Activated CD4-positive, alpha-beta T cell treated with anti-CD3 and anti-CD28 coated beads for 48 hours (primary cell): ENCODE results near the gene ELP2.
"Not testable (repeated sequence)": the region's sequence is repeated elsewhere in the genome, so short reads cannot be mapped to it uniquely, and the experiment has no call there.

Source experiments
- DNase-seq: peaks from one replicate; pipeline ENCODE4 v3.0.0-alpha.2; 2020

The ELP2 gene

DNA sequence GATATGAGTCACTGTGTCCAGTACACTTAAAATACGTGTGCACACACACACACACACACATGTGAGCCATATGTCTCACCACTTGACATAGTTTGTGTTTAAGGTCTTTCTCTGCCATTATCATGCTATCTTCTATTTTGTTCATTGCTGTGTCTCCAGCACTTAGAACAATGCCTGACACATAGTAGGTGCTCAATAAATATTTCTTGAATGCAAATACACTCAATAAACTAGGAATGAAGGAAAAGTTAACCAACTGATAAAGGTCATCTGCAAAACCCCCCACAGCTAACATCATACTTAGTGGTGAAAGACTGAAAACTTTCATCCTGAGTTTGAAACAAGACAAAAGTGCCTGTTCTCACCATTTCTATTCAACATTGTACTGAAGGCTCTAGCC lies 62.0 kb downstream of the ELP2 start:
- no peak for DNase-seq

DNA sequence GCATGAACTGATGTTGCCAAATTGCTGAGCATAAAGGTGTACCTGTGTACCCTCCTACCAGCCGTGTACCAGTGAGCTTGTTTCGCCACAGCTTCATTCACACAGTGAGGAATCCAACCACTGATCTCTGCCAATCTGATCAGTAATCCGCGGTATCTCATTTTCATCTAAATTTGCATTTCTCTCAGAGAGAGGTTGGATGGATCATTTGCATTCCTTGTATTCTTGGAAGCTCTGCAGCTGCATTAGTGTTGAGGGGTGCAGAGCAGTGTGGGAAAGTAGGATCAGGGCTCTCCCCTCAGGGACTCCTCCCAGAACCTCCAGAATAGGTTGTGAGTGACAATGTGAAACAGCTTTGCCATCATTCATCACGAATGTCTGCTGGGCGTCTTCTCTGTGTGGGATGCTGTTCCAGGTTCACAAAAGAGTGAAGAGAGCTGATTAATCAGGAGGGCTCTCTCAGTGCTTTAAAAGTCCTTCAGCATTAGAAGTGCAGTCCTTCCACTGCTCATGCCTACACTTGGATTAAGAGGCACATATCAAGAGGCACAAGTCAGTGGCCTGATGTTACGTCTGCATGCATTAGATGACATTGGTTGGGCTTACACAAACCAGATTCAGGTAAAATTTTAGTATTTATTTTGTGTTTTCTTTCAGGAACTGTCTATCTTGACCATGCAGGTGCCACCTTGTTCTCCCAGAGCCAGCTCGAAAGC lies 65.1 kb downstream of the ELP2 start:
- DNase-seq, result no peak

GRCh38 chr18:36195427-36196122 lies 65.9 kb downstream of the ELP2 start:
- DNase-seq, result no peak

- DNase-seq, result no peak
Observed at GRCh38 chr18:36196238-36196995, 66.7 kb downstream of the ELP2 start.

- no peak for DNase-seq
Observed at GRCh38 chr18:36197511-36198166, 67.9 kb downstream of the ELP2 start.

- DNase-seq, result no peak
Observed at GRCh38 chr18:36199691-36200295, 70.1 kb downstream of the ELP2 start.

DNA sequence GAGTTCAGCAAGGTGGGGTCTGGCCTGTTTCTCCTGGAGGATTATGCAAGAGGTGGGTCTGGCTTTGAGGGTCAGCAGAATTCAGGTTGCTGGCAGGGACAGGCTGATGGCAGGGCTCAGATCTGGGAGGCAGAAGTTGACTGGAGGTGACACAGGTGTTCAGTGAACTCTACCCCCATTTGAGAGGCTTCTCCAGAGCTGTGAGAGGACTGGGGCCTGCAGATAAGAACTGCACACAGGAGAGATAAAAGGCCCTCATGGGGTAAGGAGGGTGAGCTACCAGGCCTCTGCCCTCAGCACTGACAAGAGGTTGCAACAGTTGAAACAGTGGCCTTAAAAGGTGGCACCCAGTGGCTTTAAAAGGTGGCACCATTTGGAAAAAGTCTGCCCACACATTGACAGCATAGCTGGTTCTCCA lies 70.7 kb downstream of the ELP2 start:
- no peak for DNase-seq

- no peak for DNase-seq
Observed at GRCh38 chr18:36201765-36202164, 72.1 kb downstream of the ELP2 start.

- no peak for DNase-seq
Observed at GRCh38 chr18:36203360-36203895, 73.7 kb downstream of the ELP2 start.

DNA sequence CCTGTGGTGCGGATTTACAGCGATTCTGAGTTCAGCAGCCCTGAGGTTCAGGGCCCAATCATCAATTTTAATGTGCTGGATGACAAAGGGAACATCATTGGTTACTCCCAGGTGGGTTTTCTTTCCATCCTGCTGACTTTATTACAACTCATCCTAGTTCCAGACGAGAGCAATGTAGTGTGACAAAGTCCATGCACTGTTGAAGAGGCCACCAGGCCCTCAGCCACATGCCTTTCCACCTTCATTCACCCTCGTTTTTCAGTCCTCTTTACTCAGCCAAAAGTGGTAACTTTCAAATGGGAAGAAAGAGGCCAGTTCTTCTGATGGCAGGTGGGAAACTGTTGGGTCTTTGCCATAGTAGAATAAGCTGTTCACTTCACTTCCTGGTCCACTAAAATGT lies 75.5 kb downstream of the ELP2 start:
- no peak for DNase-seq

- DNase-seq, result no peak
Observed at GRCh38 chr18:36207303-36207702, 77.6 kb downstream of the ELP2 start.

GRCh38 chr18:36207969-36208368 lies 78.3 kb downstream of the ELP2 start:
- not testable (repeated sequence) for DNase-seq

GRCh38 chr18:36211612-36212065 lies 81.9 kb downstream of the ELP2 start:
- DNase-seq, result no peak

DNA sequence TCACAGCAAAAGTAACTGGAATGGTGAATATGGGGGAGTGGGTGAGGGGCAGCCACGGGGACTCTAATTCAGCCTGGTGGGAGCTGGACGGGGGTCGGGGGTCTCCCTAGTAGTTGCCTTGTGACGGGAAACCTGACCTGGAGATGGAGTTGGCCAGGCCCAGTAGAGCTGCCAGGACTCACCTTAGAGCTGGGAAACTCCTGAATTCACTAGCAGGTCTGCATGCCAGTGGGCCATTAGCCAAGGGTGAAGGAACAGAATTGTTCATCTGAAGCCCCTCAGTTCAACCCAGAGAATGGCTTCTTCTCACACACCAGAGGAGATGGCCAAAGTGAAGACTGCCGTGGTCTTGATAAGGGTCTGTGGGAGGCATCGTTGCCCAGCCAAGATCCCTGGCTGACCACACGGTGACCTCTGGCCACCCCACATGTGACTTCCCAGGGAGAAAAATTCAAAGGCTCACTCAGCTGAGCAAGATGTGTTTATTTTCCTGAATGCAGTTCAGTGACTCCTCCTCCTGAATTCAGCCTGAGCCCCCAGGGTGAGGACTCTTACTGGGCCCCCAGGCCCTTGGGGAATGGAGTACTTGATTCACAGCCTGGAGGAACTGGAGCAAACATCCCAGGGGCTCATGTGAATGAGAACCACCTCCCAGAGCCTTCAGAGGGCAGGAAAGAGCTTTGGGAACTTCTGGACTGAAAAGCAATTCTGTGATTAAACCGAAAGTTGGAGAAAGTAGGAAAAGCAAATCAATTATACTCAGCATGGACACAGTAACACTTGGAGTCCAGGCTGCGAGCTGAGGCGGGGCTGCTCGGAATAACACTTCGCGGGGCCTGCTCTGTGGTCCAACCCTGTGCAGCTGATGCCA lies 82.8 kb downstream of the ELP2 start:
- no peak for DNase-seq

DNA sequence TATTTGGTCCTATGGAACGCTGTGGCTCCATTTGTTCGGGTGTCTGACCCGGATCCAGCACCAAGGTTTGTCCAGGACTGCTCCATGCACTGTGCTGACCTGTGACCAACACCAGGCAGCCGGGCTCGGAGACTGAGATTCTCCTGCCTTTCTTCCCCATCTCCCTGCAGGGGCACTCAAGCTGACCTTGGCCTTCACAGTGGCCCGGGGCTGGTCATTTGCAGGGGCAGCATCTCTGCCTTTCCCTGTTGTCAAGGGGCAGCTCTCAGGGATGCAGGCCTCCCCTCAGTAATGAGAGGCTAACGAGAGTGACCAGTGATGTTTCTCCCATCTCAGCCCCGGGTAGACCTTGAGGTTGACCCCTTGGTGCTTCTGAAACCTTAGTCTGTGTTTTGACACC lies 85.1 kb downstream of the ELP2 start:
- DNase-seq, result no peak

DNA sequence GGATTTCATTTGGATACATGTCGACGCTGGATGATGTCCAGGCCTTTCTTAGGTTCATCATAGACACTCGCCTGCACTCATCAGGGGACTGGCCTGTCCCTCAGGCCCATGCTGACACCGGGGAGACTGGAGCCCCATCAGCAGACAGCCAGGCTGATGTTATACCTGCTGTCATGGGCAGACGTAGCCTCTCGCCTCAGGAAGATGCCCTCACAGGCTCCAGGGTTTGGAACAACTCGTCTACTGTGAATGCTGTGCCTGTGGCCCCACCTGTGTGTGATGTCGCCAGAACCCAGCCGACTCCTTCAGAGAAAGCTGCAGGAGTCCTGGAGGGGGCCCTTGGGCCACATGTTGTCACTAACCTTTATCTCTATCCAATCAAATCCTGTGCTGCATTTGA lies 85.9 kb downstream of the ELP2 start:
- no peak for DNase-seq

DNA sequence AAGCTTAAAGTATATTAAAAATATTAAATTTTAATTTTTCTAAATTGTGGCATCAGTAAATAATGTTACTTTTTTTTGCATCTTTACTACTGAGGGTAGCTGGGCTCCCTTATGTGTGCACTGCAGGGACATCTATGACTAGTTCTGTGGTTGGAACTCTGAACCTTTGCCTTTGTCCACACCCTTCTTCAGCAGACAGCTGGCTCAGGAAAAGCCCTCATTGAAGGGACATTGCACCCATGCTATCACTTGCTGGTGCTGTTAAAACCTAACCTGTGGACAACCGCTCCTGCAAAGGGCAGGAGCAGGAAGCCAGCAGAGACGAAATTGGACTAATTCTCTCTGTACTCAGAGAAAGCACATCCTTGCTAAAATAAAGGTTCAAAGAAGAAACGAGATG lies 87.6 kb downstream of the ELP2 start:
- DNase-seq, result no peak

GRCh38 chr18:36229188-36229587 lies 99.5 kb downstream of the ELP2 start:
- DNase-seq, result no peak
